GM23248 (cell line): ENCODE measurements around the gene SCP2.

Experiments
- EZH2 ChIP-seq: fragments of 200-600 bp; sonication (generic); IDR thresholded peaks from 2 replicates; pipeline ENCODE4 v1.6.1; 2018; ENCODE audit warnings: antibody characterized with exemption, mild to moderate bottlenecking; ENCODE audit not compliant: insufficient read depth, poor library complexity, severe bottlenecking
- EZH2phosphoT487 ChIP-seq: fragments of 200-600 bp; sonication (generic); IDR thresholded peaks from 2 replicates; pipeline ENCODE4 v1.6.1; 2018; ENCODE audit warnings: antibody characterized with exemption, moderate library complexity, mild to moderate bottlenecking, low read depth; ENCODE audit not compliant: insufficient read depth

DNA sequence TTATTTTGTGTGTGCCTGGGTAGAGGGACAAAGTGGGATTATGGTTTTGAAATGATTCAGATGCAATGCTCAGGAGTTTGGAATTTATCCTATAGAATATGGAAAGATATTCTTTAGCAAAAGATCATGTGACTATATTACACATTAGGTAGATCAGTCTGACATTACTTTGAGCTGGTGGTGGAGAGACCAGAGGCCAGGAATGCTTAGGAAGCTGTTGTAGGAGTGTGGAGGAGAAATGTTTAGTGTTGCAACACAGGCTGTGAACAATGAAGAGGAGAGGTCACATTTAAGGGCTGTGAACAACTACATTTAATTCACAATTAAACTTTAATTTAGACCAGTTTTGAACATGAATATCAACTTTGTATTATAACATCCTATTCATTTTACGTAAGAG lies 89.6 kb downstream of the SCP2 start:
- no peak for TF ChIP-seq EZH2
- no peak for TF ChIP-seq EZH2phosphoT487
